ENCODE data around the gene FOXP1.

- TF ChIP-seq POLR2AphosphoS5 (IDR thresholded peaks at IDR 0.05) (no peak), POLR2A (IDR thresholded peaks at IDR 0.05) (no peak)
Measured at GRCh38 chr3:71430941-71431552, 152.5 kb downstream of the FOXP1 start.
